ENCODE results near the gene CREBRF. TPM values are rescaled to one million over a fixed set of nuclear protein-coding genes. Genes with fewer than 3 reads are reported as not detected.

CREBRF gene, protein sequence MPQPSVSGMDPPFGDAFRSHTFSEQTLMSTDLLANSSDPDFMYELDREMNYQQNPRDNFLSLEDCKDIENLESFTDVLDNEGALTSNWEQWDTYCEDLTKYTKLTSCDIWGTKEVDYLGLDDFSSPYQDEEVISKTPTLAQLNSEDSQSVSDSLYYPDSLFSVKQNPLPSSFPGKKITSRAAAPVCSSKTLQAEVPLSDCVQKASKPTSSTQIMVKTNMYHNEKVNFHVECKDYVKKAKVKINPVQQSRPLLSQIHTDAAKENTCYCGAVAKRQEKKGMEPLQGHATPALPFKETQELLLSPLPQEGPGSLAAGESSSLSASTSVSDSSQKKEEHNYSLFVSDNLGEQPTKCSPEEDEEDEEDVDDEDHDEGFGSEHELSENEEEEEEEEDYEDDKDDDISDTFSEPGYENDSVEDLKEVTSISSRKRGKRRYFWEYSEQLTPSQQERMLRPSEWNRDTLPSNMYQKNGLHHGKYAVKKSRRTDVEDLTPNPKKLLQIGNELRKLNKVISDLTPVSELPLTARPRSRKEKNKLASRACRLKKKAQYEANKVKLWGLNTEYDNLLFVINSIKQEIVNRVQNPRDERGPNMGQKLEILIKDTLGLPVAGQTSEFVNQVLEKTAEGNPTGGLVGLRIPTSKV
- 9.6 and 10.1 TPM in 2 replicates for total RNA-seq

GRCh38 chr5:173055983-173056782, at the start of gene CREBRF:
Gene CREBRF (plus strand): TSS chr5:173056352. CDS start chr5:173080776, 24,424 bp downstream.

GRCh38 chr5:173144200-173145176, 88.3 kb downstream of the CREBRF start, which contains the start of gene BNIP1:
Gene BNIP1 (plus strand): TSS chr5:173144531. CDS start chr5:173144546, 15 bp downstream.

Other genes with a start within 250 kb of the CREBRF start
- 95.2 and 114 TPM in 2 replicates for gene ERGIC1, start 222.1 kb upstream of the CREBRF start, total RNA-seq
- gene RPL26L1, start 96.9 kb upstream of the CREBRF start, total RNA-seq: 31.1 and 37.6 TPM in 2 replicates
- gene ATP6V0E1, start 72.6 kb upstream of the CREBRF start, total RNA-seq: 182 and 198 TPM in 2 replicates
- 17.4 and 20.0 TPM in 2 replicates for gene BNIP1, start 88.2 kb downstream of the CREBRF start, total RNA-seq
- gene NKX2-5, start 178.9 kb downstream of the CREBRF start, total RNA-seq: not detected in 2 replicates

Data from tracheal epithelial cell (primary cell).